ENCODE results near the gene PCSK7. TPM values are rescaled to one million over a fixed set of nuclear protein-coding genes. Genes with fewer than 3 reads are reported as not detected.

Gene PCSK7
- total and polyA plus RNA-seq, 10 of the 15 experiments (the other 5 are each of a cell fraction or from before 2014, with no cell fraction given) = 5.5 to 81.5 (median 51.6) TPM

- TF ChIP-seq PBX3 (IDR thresholded peaks at IDR 0.05; ENCODE audit: insufficient replicate concordance, low read depth, low read length) (no peak), SUPT20H (IDR thresholded peaks at IDR 0.05; ENCODE audit: borderline replicate concordance, control insufficient read depth, low read depth, low read length) (no peak), CUX1 (IDR thresholded peaks at IDR 0.05; ENCODE audit: insufficient replicate concordance, low read depth, low read length) (no peak), NFYB (IDR thresholded peaks at IDR 0.05; ENCODE audit: insufficient read depth, low read depth, low read length) (no peak), ZNF622 (IDR thresholded peaks at IDR 0.05) (no peak), POLR2AphosphoS2 (IDR thresholded peaks at IDR 0.05; ENCODE audit: low read depth, low read length) (no peak)
Observed at GRCh38 chr11:117154468-117154867, 77.4 kb downstream of the PCSK7 start (continued).

Small RNA genes within 50 kb of the gene (small RNA-seq; reads per million reads assigned to genes)
- gene RF00564 = not detected

Other genes with a start within 250 kb of the PCSK7 start
Only the 7 nearest of the 8 such genes appear.
- 47.5 and 62.2 TPM in 2 replicates for gene PAFAH1B2, start 87.8 kb downstream of the PCSK7 start, total RNA-seq (2014; rRNA removed)
- 47.8 and 48.3 TPM in 2 replicates for gene PAFAH1B2, start 87.8 kb downstream of the PCSK7 start, total RNA-seq (2014; rRNA removed; fragmentation: Illumina TruSeq; extraction: Trizol)
- 49.3 and 49.6 TPM in 2 replicates for gene PAFAH1B2, start 87.8 kb downstream of the PCSK7 start, total RNA-seq (2021)
- 32.1 and 36.1 TPM in 2 replicates for gene PAFAH1B2, start 87.8 kb downstream of the PCSK7 start, polyA plus RNA-seq (2011; rRNA removed)
- gene PAFAH1B2, start 87.8 kb downstream of the PCSK7 start, polyA plus RNA-seq (2014; fragmentation: Illumina TruSeq; extraction: Trizol) = 25.5 and 32.2 TPM in 2 replicates
- gene PAFAH1B2, start 87.8 kb downstream of the PCSK7 start, polyA plus RNA-seq (2014; fragmentation: Nextera tagmentation; extraction: Ambion mirVana) = 10 to 100 TPM; 17.6 to 64.8 TPM
- 19.2 and 22.0 TPM in 2 replicates for gene PAFAH1B2, start 87.8 kb downstream of the PCSK7 start, polyA plus RNA-seq (2014; rRNA removed)
- gene PAFAH1B2, start 87.8 kb downstream of the PCSK7 start, polyA plus RNA-seq (2016; fragmentation: Nextera tagmentation; extraction: Ambion mirVana) = 10 to 100 TPM; 51.1 to 53.2 TPM
- 9.1 and 11.6 TPM in 2 replicates for gene SIDT2, start 53.3 kb downstream of the PCSK7 start, total RNA-seq (2014; rRNA removed)
- 8.4 and 9.0 TPM in 2 replicates for gene SIDT2, start 53.3 kb downstream of the PCSK7 start, total RNA-seq (2014; rRNA removed; fragmentation: Illumina TruSeq; extraction: Trizol)
- 20.7 and 23.9 TPM in 2 replicates for gene SIDT2, start 53.3 kb downstream of the PCSK7 start, total RNA-seq (2021)
- 9.5 and 20.7 TPM in 2 replicates for gene SIDT2, start 53.3 kb downstream of the PCSK7 start, polyA plus RNA-seq (2011; rRNA removed)
- 12.7 and 16.3 TPM in 2 replicates for gene SIDT2, start 53.3 kb downstream of the PCSK7 start, polyA plus RNA-seq (2014; fragmentation: Illumina TruSeq; extraction: Trizol)
- 1 to 10 TPM; 4.9 to 5.7 TPM for gene SIDT2, start 53.3 kb downstream of the PCSK7 start, polyA plus RNA-seq (2014; fragmentation: Nextera tagmentation; extraction: Ambion mirVana)
- gene SIDT2, start 53.3 kb downstream of the PCSK7 start, polyA plus RNA-seq (2014; rRNA removed) = 16.5 and 19.3 TPM in 2 replicates
- 1 to 10 TPM; 5.4 to 6.8 TPM for gene SIDT2, start 53.3 kb downstream of the PCSK7 start, polyA plus RNA-seq (2016; fragmentation: Nextera tagmentation; extraction: Ambion mirVana)
- 1.9 and 2.0 TPM in 2 replicates for gene TAGLN, start 32.7 kb downstream of the PCSK7 start, total RNA-seq (2014; rRNA removed)
- 1.5 and 1.6 TPM in 2 replicates for gene TAGLN, start 32.7 kb downstream of the PCSK7 start, total RNA-seq (2014; rRNA removed; fragmentation: Illumina TruSeq; extraction: Trizol)
- 3.9 and 4.6 TPM in 2 replicates for gene TAGLN, start 32.7 kb downstream of the PCSK7 start, total RNA-seq (2021)
- gene TAGLN, start 32.7 kb downstream of the PCSK7 start, polyA plus RNA-seq (2011; rRNA removed) = 3.5 and 3.9 TPM in 2 replicates
- 1.9 and 4.8 TPM in 2 replicates for gene TAGLN, start 32.7 kb downstream of the PCSK7 start, polyA plus RNA-seq (2014; fragmentation: Illumina TruSeq; extraction: Trizol)
- 1 to 10 TPM in 1 of 2 experiments, under 1 TPM in 1; 0.26 to 1.0 TPM for gene TAGLN, start 32.7 kb downstream of the PCSK7 start, polyA plus RNA-seq (2014; fragmentation: Nextera tagmentation; extraction: Ambion mirVana)
- gene TAGLN, start 32.7 kb downstream of the PCSK7 start, polyA plus RNA-seq (2014; rRNA removed) = 3.6 and 4.0 TPM in 2 replicates
- gene TAGLN, start 32.7 kb downstream of the PCSK7 start, polyA plus RNA-seq (2016; fragmentation: Nextera tagmentation; extraction: Ambion mirVana) = 1 to 10 TPM in 1 of 2 experiments, under 1 TPM in 1; 0.68 to 1.2 TPM
- 6.0 and 7.0 TPM in 2 replicates for gene RNF214, start 598 bp upstream of the PCSK7 start, total RNA-seq (2014; rRNA removed)
- gene RNF214, start 598 bp upstream of the PCSK7 start, total RNA-seq (2014; rRNA removed; fragmentation: Illumina TruSeq; extraction: Trizol) = 8.2 and 8.3 TPM in 2 replicates
- gene RNF214, start 598 bp upstream of the PCSK7 start, total RNA-seq (2021) = 15.2 and 16.8 TPM in 2 replicates
- 10.0 and 12.7 TPM in 2 replicates for gene RNF214, start 598 bp upstream of the PCSK7 start, polyA plus RNA-seq (2011; rRNA removed)
- gene RNF214, start 598 bp upstream of the PCSK7 start, polyA plus RNA-seq (2014; fragmentation: Illumina TruSeq; extraction: Trizol) = 13.8 and 19.9 TPM in 2 replicates
- gene RNF214, start 598 bp upstream of the PCSK7 start, polyA plus RNA-seq (2014; fragmentation: Nextera tagmentation; extraction: Ambion mirVana) = 1 to 10 TPM; 4.8 to 6.2 TPM
- 8.2 and 11.4 TPM in 2 replicates for gene RNF214, start 598 bp upstream of the PCSK7 start, polyA plus RNA-seq (2014; rRNA removed)
- 10 to 100 TPM; 12.8 to 15.3 TPM for gene RNF214, start 598 bp upstream of the PCSK7 start, polyA plus RNA-seq (2016; fragmentation: Nextera tagmentation; extraction: Ambion mirVana)
- gene BACE1-AS, start 59.3 kb upstream of the PCSK7 start, total RNA-seq (2014; rRNA removed) = 2.6 and 3.1 TPM in 2 replicates
- 3.0 and 3.3 TPM in 2 replicates for gene BACE1-AS, start 59.3 kb upstream of the PCSK7 start, total RNA-seq (2014; rRNA removed; fragmentation: Illumina TruSeq; extraction: Trizol)
- 3.7 and 4.7 TPM in 2 replicates for gene BACE1-AS, start 59.3 kb upstream of the PCSK7 start, total RNA-seq (2021)
- gene BACE1-AS, start 59.3 kb upstream of the PCSK7 start, polyA plus RNA-seq (2011; rRNA removed) = 2.5 and 4.1 TPM in 2 replicates
- gene BACE1-AS, start 59.3 kb upstream of the PCSK7 start, polyA plus RNA-seq (2014; fragmentation: Illumina TruSeq; extraction: Trizol) = 3.6 and 7.0 TPM in 2 replicates
- 1 to 10 TPM; 2.0 to 5.8 TPM for gene BACE1-AS, start 59.3 kb upstream of the PCSK7 start, polyA plus RNA-seq (2014; fragmentation: Nextera tagmentation; extraction: Ambion mirVana)
- 1.9 and 2.6 TPM in 2 replicates for gene BACE1-AS, start 59.3 kb upstream of the PCSK7 start, polyA plus RNA-seq (2014; rRNA removed)
- 1 to 10 TPM; 6.7 TPM for gene BACE1-AS, start 59.3 kb upstream of the PCSK7 start, polyA plus RNA-seq (2016; fragmentation: Nextera tagmentation; extraction: Ambion mirVana)
- 0.44 and 0.56 TPM in 2 replicates for gene BACE1, start 84.2 kb upstream of the PCSK7 start, total RNA-seq (2014; rRNA removed)
- 0.05 and 0.09 TPM in 2 replicates for gene BACE1, start 84.2 kb upstream of the PCSK7 start, total RNA-seq (2014; rRNA removed; fragmentation: Illumina TruSeq; extraction: Trizol)
- gene BACE1, start 84.2 kb upstream of the PCSK7 start, total RNA-seq (2021) = 0.29 and 0.62 TPM in 2 replicates
- 1.1 and 1.6 TPM in 2 replicates for gene BACE1, start 84.2 kb upstream of the PCSK7 start, polyA plus RNA-seq (2011; rRNA removed)
- 0.05 and 0.10 TPM in 2 replicates for gene BACE1, start 84.2 kb upstream of the PCSK7 start, polyA plus RNA-seq (2014; fragmentation: Illumina TruSeq; extraction: Trizol)
- under 1 TPM; 0.07 to 0.23 TPM for gene BACE1, start 84.2 kb upstream of the PCSK7 start, polyA plus RNA-seq (2014; fragmentation: Nextera tagmentation; extraction: Ambion mirVana)
- gene BACE1, start 84.2 kb upstream of the PCSK7 start, polyA plus RNA-seq (2014; rRNA removed) = 0.08 and 0.38 TPM in 2 replicates
- under 1 TPM; 0.26 to 0.86 TPM for gene BACE1, start 84.2 kb upstream of the PCSK7 start, polyA plus RNA-seq (2016; fragmentation: Nextera tagmentation; extraction: Ambion mirVana)
- 20.7 and 21.4 TPM in 2 replicates for gene CEP164, start 95.8 kb upstream of the PCSK7 start, total RNA-seq (2014; rRNA removed)
- gene CEP164, start 95.8 kb upstream of the PCSK7 start, total RNA-seq (2014; rRNA removed; fragmentation: Illumina TruSeq; extraction: Trizol) = 19.1 and 20.6 TPM in 2 replicates
- gene CEP164, start 95.8 kb upstream of the PCSK7 start, total RNA-seq (2021) = 24.7 and 31.2 TPM in 2 replicates
- 7.3 and 9.4 TPM in 2 replicates for gene CEP164, start 95.8 kb upstream of the PCSK7 start, polyA plus RNA-seq (2011; rRNA removed)
- 17.5 and 20.1 TPM in 2 replicates for gene CEP164, start 95.8 kb upstream of the PCSK7 start, polyA plus RNA-seq (2014; fragmentation: Illumina TruSeq; extraction: Trizol)
- gene CEP164, start 95.8 kb upstream of the PCSK7 start, polyA plus RNA-seq (2014; fragmentation: Nextera tagmentation; extraction: Ambion mirVana) = 1 to 10 TPM; 4.2 to 6.7 TPM
- gene CEP164, start 95.8 kb upstream of the PCSK7 start, polyA plus RNA-seq (2014; rRNA removed) = 20.7 and 21.9 TPM in 2 replicates
- 10 to 100 TPM; 15.2 to 20.3 TPM for gene CEP164, start 95.8 kb upstream of the PCSK7 start, polyA plus RNA-seq (2016; fragmentation: Nextera tagmentation; extraction: Ambion mirVana)

All from GM12878 (cell line).